MV-4-11 (cell line): ENCODE measurements around the gene GSTT2.

Source experiments
- DNase-seq: peaks from one replicate; lab custom pipeline; 2025; lab: John Stamatoyannopoulos, UW

Gene GSTT2

GRCh38 chr22:24009227-24010017 lies 29.5 kb downstream of the GSTT2 start:
- DNase-seq: no peak

GRCh38 chr22:24010018-24010391 lies 30.1 kb downstream of the GSTT2 start:
- DNase-seq: no peak

- no peak for DNase-seq
Measured at GRCh38 chr22:24011735-24012068, 31.8 kb downstream of the GSTT2 start.

- no peak for DNase-seq
Measured at GRCh38 chr22:24016156-24016555, 36.2 kb downstream of the GSTT2 start.

GRCh38 chr22:24021304-24021703 lies 41.4 kb downstream of the GSTT2 start:
- DNase-seq: no peak

- no peak for DNase-seq
Measured at GRCh38 chr22:24023204-24023789, 43.4 kb downstream of the GSTT2 start.

GRCh38 chr22:24024354-24024753 lies 44.4 kb downstream of the GSTT2 start:
- no peak for DNase-seq

- DNase-seq: no peak
Measured at GRCh38 chr22:24025475-24025874, 45.5 kb downstream of the GSTT2 start.

GRCh38 chr22:24026056-24026455 lies 46.1 kb downstream of the GSTT2 start:
- DNase-seq: no peak

- DNase-seq: no peak
Measured at GRCh38 chr22:24026733-24027132, 46.8 kb downstream of the GSTT2 start.

GRCh38 chr22:24027389-24027975 lies 47.5 kb downstream of the GSTT2 start:
- DNase-seq: no peak

- DNase-seq: no peak
Measured at GRCh38 chr22:24027991-24028390, 48.1 kb downstream of the GSTT2 start.

- no peak for DNase-seq
Measured at GRCh38 chr22:24028533-24028932, 48.6 kb downstream of the GSTT2 start.

GRCh38 chr22:24029304-24029703 lies 49.4 kb downstream of the GSTT2 start:
- no peak for DNase-seq

- DNase-seq: no peak
Measured at GRCh38 chr22:24030186-24030702, 50.3 kb downstream of the GSTT2 start.
